Vagina (tissue), 2 donors: ENCODE measurements around the gene GHDC.
"Not testable (repeated sequence)": the region's sequence is repeated elsewhere in the genome, so short reads cannot be mapped to it uniquely, and the experiment has no call there.

Source experiments
- POLR2AphosphoS5 ChIP-seq, 2 donors: sonication (generic); formaldehyde crosslinking; IDR thresholded peaks; one replicate each; pipeline ENCODE4 v1.9.0; 2017; ENCODE audit warnings: antibody characterized with exemption in 2 of 2, mild to moderate bottlenecking in 2 of 2, low read depth in 1 of 2; ENCODE audit not compliant: insufficient read depth in 1 of 2
- TF ChIP-seq, protein P1 (sequence below), 3 experiments: fragments of 450-650 bp in 2 of 3; fragments of 200-600 bp in 1 of 3; sonication (generic) in 1 of 3; IDR thresholded peaks; one replicate each; pipeline ENCODE4 v1.5.1; 2017 to 2019; ENCODE audit warnings: antibody characterized with exemption in 3 of 3, mild to moderate bottlenecking in 2 of 3, moderate library complexity in 2 of 3

GRCh38 chr17:42239576-42239975 is 45.3 kb upstream of the GHDC start:
- TF ChIP-seq, protein P1, sequence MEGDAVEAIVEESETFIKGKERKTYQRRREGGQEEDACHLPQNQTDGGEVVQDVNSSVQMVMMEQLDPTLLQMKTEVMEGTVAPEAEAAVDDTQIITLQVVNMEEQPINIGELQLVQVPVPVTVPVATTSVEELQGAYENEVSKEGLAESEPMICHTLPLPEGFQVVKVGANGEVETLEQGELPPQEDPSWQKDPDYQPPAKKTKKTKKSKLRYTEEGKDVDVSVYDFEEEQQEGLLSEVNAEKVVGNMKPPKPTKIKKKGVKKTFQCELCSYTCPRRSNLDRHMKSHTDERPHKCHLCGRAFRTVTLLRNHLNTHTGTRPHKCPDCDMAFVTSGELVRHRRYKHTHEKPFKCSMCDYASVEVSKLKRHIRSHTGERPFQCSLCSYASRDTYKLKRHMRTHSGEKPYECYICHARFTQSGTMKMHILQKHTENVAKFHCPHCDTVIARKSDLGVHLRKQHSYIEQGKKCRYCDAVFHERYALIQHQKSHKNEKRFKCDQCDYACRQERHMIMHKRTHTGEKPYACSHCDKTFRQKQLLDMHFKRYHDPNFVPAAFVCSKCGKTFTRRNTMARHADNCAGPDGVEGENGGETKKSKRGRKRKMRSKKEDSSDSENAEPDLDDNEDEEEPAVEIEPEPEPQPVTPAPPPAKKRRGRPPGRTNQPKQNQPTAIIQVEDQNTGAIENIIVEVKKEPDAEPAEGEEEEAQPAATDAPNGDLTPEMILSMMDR (IDR thresholded peaks at IDR 0.05) = not testable (repeated sequence)
- not testable (repeated sequence) for TF ChIP-seq POLR2AphosphoS5 (IDR thresholded peaks at IDR 0.05; ENCODE audit: insufficient read depth in 1 of 2, low read depth in 1 of 2)
